ENCODE data around the gene MAN2A1.

MAN2A1 gene

GRCh38 chr5:109704282-109704952 lies 14.7 kb downstream of the MAN2A1 start:
- Histone ChIP-seq H3K4me1 (ENCODE audit: control insufficient read depth, insufficient read depth, low read length) (0 out of 2 replicates have a peak, but pooled peaks cover 5% of the 10 kb centered on the region), H3K36me3 (ENCODE audit: control insufficient read depth in 2 of 2, insufficient read depth in 1 of 2, low read length in 2 of 2) (no peaks in the 10 kb centered on the region), H3K9me3 (ENCODE audit: control insufficient read depth, insufficient read depth, low read depth, low read length) (no peaks in the 10 kb centered on the region), H3K4me3 (ENCODE audit: low read depth, low read length) (no peak overlapping the region), H3K27ac (ENCODE audit: extremely low read depth, low read depth, low read length) (no peak overlapping the region)
- TF ChIP-seq ZNF629 (tag by site-specific recombination; IDR thresholded peaks at IDR 0.05) (no peak), ZBTB1 (tag by site-specific recombination; IDR thresholded peaks at IDR 0.05) (no peak), ZNF645 (tag by site-specific recombination; IDR thresholded peaks at IDR 0.05) (no peak), ZNF391 (tag by site-specific recombination; IDR thresholded peaks at IDR 0.05; ENCODE audit: borderline replicate concordance, low read depth) (no peak), ZNF747 (tag by site-specific recombination; IDR thresholded peaks at IDR 0.05) (no peak), ZNF664 (tag by site-specific recombination; IDR thresholded peaks at IDR 0.05) (no peak), HIC1 (tag by site-specific recombination; IDR thresholded peaks at IDR 0.05) (no peak), ZNF16 (tag by site-specific recombination; IDR thresholded peaks at IDR 0.05; ENCODE audit: low read depth) (no peak), ZNF658 (tag by site-specific recombination; IDR thresholded peaks at IDR 0.05) (no peak), OVOL3 (tag by site-specific recombination; IDR thresholded peaks at IDR 0.05) (no peak), PRDM10 (tag by site-specific recombination; IDR thresholded peaks at IDR 0.05) (no peak), ZNF610 (tag by site-specific recombination; IDR thresholded peaks at IDR 0.05; ENCODE audit: borderline replicate concordance) (no peak)
- TF ChIP-seq, protein P1, sequence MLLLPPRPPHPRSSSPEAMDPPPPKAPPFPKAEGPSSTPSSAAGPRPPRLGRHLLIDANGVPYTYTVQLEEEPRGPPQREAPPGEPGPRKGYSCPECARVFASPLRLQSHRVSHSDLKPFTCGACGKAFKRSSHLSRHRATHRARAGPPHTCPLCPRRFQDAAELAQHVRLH (tag by site-specific recombination; IDR thresholded peaks at IDR 0.05), result no peak
- ChIA-PET CTCF (no interaction called here), POLR2A (no interaction called here)

GRCh38 chr5:109705596-109705995 lies 15.9 kb downstream of the MAN2A1 start:
- no peak for TF ChIP-seq ZBTB44 (tag by site-specific recombination; IDR thresholded peaks at IDR 0.05)
- TF ChIP-seq ZNF221 (tag by site-specific recombination; IDR thresholded peaks at IDR 0.05; ENCODE audit: borderline replicate concordance), result no peak
- no peak for TF ChIP-seq SCRT1 (tag by site-specific recombination; IDR thresholded peaks at IDR 0.05; ENCODE audit: borderline replicate concordance)
- no peak for TF ChIP-seq ZNF121 (tag by site-specific recombination; IDR thresholded peaks at IDR 0.05)
- TF ChIP-seq ZSCAN18 (tag by site-specific recombination; IDR thresholded peaks at IDR 0.05), result no peak
- no peak for TF ChIP-seq ZNF530 (tag by site-specific recombination; IDR thresholded peaks at IDR 0.05; ENCODE audit: low read depth)
- TF ChIP-seq RBAK (tag by site-specific recombination; IDR thresholded peaks at IDR 0.05), result no peak
- no peak for TF ChIP-seq ZNF596 (tag by site-specific recombination; IDR thresholded peaks at IDR 0.05)
- Histone ChIP-seq H3K36me3 (ENCODE audit: control insufficient read depth in 2 of 2, insufficient read depth in 1 of 2, low read length in 2 of 2) (no peaks in the 10 kb centered on the region), H3K4me3 (ENCODE audit: low read depth, low read length) (no peak overlapping the region), H3K27ac (ENCODE audit: extremely low read depth, low read depth, low read length) (no peak overlapping the region), H3K4me1 (ENCODE audit: control insufficient read depth, insufficient read depth, low read length) (0 out of 2 replicates have a peak, but pooled peaks cover 5% of the 10 kb centered on the region), H3K9me3 (ENCODE audit: control insufficient read depth, insufficient read depth, low read depth, low read length) (no peaks in the 10 kb centered on the region)
- POLR2A ChIA-PET, result no interaction called here
- CTCF ChIA-PET, result no interaction called here
